Hematopoietic multipotent progenitor cell treated with erythropoietin and hydrocortisone succinate and interleukin-3 and kit ligand, for 4 days (in vitro differentiated cells): Measurements from ENCODE around the gene PHB1.

Experiments
- DNase-seq: peaks from one replicate; pipeline ENCODE4 v3.0.0-alpha.2; 2015

PHB1 gene

DNA sequence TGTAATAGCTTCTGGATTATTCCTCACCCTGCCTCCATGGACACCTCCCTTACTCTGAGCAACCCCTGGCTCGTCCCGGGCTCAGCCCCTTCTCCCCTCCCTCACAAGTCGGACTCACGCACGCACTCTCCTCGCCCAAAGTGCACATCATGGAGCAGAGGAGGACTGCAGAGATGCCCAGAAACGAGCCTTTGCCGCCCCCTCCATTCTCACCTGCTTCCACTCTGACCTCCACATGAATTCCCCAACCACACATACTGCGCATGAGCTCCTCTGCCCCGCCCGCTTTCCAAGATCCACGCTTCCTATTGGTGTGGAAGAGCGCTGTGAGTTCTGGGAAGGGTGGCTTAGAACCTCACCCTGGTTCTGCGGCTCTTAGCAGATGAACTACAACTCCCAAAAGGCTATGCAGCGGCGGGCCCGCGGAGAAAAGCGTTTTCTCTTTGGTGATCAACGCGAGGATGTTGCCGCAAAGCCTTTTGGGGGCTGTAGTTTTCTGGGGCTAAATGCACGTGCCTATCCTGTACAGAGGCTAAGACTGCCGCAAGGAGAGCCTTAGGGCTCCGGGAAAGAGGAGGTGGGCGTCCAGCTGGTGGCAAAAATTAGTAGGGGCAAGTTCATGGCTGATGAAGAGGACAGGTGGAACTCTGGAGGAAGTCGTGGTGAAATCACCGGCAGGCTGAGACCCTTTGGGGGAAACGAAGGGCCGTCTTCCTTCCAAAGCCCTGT is at the start of gene PHB1:
Gene PHB1 (minus strand): TSS at position 261 of the 729 bp plus-strand sequence. CDS start 1,618 bp downstream, outside the sequence.
- DNase-seq, result peak; percentile 99

DNA sequence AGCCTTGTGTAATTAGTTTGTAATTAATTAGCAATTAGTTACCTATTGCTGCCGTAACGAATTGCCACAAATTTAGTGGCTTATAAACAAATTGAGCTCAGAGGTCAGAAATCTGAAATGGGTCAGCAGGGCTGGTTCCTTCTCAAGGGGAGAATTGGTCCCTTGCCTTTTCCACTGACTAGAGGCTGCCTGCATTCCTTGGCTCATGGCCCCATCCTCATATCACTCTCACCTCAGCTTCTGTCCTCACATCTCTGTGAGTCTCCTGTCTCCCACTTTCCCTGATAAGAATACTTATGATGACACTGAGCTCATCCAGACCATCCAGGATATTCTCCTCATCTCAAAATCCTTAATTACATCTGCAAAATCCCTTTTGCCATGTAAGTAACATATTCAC is 49.4 kb upstream of the PHB1 start:
- no peak for DNase-seq

DNA sequence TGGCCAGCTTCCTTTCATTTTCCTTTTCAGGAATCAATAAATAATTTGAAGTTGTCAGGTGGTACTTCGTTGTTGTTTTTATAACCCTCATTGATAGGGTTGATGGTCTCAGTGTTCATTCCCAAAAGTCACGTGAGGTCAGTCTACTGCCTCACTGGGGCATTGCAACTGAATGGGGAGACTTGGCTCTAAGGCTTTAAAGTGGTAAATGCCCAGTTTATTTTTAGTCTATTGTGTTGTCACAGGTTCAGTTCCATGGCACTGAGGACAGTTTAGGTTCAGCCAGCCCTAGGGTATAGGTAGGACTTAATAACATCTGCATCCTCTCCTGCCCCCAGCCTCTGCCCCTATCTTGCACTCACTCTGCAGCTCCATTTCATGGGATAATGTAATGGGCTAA is 46.9 kb upstream of the PHB1 start:
- DNase-seq, result no peak

DNA sequence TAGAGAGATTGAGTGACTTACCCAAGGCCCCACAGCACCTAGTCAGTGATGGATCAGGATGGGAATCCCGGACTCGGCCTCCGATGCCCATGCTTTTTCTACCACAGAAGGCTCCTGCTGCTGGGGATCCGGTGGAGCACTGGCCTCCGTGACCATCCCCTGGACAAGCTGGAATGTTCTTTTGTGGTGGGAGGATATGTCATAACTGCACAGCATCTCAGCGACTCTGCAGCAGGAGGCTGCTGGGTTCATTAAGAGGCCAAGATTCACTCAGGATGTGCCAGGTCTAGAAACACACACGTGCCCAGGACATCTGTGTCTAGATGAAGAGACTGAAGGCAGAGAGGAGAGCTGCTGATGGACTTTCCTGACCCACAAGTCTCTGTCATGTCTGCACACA is 45.7 kb upstream of the PHB1 start:
- no peak for DNase-seq

DNA sequence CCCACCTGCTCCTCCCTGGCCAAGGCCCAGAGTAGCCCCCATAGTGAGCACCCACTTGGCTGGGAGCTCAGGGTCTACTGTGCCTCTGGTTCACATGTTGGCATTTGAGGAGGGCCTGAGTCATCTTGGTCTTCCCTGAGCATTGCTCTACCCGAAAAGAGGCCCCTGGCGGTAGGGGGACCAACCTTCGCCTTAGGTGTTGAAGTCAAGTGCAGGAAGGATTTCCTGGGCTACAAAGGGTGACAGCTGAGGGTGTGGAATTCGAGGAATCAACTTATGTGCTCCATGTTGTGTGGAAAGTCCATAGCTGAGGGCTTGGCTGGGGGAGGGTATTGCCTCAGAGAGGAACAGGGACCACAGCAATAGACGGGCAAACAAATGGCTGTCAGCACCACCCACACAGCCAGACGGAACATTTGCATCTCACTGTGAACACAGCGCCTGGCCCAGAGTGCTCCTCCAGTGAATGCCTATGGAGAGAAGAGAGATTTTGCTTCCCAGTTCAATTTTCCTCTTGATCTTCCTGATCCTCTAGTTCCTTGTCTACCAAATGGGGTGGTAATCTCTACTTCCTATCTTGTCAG is 44.8 kb upstream of the PHB1 start:
- no peak for DNase-seq

DNA sequence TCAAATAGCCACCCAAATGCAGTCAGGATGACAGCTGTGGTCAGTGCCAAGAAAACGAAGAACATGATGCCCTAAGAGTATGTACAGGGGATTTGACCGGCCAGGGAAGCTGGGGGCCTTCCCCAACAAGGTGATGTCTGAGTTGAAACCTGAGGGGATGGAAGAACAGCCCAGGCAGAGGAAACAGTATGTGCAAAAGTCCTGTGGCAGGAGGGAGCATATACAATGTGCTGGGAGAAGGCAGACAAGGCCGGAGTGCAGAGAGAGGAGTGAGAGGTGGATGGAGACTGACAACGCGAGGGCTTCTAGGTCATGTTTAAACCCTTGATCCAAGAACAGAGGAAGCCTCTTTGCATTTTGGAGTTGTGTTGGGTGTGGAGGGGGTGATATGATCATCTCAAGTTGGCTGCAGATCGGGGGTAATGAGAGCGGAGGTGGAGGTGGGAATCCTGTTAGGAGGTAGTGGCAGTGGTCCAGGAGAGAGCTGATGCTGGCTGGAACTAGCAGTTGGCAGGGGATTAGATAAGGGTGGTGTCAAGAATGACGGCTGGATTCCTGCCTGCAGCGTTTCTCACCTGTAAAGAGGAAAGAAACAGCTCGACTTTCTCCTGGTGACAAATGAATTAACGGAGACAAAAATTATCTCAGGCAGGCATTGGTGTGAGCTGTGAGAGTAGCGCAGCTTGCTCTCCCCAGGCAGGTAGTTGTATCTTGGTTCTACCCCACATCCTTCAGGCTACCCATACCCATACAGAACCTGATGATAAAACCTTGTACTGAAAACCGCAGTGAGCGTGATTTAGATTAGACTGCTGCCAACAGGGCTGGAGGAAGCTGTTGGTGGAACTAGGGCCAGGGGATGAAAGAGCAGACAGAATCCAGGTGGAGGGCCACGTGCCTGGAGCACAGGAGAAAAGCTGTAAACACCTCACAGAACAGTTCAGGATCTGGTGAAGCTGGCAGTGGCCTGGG is 43.2 kb upstream of the PHB1 start:
- peak; percentile 12 for DNase-seq

DNA sequence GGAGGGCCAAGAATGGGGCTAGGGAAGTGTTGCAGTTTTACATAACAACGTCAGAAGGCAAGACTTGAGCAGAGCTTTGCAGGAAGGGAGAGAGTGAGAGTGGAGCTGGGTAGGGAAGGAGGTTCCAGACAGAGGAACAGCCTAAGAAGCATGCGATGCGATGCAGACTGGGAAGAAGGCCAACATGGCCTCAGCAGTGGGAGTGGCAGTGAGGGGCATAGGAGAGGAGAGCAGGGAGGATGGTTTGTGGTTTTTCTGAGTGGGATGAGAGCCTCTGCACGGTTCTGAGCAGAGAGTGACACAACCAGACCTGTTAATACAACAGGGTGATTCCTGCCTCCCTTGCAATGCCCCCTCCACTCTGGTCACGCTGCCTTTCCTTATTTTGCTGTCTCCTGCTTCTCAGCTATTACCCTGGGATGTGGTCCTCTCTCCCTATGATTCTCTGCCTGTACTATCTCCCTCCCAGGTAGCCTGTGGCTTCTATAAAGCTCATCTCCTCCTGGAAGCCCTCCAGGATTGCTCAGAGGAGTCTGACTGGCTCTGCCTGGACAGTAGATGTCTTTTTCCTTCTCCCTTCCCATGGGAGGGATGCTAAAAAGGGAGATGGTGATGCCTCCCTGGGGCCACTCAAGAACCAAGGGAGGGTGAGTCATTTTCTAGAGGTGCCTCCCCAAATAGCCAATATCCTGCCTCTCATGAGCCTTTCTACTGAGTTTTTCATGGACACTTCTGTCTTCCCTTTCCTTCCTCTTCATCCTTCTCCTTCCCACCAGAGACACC is 41.7 kb upstream of the PHB1 start:
- DNase-seq, result peak; percentile 45

DNA sequence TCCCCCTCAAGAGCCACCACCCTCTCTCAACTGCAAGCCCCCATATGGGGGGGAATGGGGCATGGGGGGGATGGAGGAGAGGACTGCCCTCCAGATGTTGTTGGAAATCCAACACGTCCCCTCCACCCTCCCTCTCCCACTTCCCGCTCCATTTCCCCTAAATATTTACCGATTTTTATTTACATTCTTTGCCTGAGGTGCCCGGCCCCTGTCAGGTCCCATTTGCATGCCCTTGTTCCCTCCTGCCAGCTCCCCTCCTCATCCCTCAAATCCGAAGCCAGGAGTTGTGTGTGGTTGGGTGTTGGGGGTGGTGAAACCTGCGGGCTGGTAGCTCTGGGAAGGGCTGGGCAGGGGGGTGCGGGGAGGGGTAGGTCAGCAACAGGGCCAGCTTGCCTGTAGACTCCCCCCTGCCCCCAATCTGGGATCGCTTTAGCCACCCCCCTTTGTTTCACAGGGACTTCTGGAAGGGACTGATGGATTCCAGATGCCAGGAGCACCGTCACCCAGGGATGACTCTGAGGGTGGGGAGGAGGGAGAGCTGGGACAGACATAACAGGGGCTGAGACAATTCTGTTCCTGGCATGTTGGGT is 40.7 kb upstream of the PHB1 start:
- no peak for DNase-seq

DNA sequence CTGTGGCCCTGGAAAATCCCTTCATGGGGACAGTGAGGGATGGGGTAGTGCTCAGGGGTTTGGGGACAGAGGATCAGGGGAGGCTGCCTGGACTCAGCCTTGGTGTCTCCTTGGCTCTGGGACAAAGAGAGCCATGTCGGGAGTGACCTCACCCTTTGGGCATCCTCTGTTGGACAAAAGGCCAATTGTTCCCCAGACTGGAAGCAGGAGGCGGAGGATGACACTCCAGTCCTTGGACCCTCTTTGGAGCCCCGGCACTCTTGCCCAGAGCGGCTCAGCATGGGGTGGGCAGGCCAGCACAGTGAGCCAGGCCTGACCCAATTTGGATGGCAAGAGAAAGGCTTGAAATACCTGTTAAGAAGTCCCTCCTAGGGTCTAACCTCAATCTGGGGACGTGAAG is 39.4 kb upstream of the PHB1 start:
- no peak for DNase-seq

DNA sequence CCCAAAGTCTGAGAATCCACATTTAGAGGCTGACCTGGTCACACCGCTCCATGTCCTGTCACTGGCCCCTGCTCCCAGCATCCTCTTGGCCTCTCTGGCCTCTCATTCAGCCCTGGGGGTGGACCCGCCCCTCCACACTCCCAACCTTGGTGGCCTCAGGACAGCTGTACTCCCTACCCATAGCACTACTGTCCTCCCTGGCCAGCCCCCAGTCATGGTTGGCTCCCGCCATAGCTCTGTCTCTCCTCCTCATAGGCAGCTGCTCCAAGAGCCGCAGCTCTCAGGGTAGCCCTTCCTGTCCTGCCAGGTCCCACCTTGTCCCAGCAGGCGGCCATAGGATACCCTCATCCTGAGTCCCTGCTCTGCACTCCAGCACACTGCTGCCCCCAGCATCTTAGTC is 38.0 kb upstream of the PHB1 start:
- DNase-seq, result no peak

DNA sequence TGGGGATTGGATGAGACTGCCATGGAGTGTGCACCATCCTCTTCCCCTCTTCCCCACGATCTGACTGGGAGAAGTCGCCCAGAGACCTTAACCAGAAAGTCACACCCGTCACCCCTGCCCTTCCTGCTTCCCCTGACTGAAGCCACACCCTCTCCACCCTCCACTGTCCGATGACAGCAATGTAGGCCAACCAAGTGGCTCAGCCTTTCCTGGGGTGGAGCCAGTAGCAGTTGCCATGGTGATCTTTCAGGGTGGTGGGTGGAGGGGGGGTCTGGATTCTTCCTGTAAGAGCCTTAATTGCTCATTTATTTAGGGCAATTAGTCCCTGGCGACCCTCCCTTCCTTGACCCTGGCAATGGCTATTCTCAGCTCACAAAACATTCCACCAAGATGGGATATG is 37.5 kb upstream of the PHB1 start:
- peak; percentile 31 for DNase-seq

DNA sequence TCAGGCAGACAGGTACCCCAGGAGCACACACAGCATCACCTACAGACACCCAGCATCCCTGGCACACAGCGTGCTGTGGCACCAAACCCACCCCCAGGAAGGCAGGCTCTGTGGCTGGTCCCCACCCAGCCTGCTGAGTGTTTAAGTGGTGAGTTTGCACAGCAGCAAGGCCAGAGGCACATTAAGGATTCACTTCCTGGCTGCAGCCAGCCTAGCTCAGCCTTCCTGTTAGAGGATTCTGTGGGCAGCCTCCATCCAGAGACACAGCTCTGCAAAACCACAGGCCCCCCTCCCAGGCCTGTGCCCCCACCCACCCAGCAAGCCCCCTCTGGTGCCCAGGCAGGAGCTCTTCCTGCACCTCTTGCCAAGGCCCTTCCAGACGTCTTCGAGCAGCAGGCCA is 36.1 kb upstream of the PHB1 start:
- peak; percentile 44 for DNase-seq

DNA sequence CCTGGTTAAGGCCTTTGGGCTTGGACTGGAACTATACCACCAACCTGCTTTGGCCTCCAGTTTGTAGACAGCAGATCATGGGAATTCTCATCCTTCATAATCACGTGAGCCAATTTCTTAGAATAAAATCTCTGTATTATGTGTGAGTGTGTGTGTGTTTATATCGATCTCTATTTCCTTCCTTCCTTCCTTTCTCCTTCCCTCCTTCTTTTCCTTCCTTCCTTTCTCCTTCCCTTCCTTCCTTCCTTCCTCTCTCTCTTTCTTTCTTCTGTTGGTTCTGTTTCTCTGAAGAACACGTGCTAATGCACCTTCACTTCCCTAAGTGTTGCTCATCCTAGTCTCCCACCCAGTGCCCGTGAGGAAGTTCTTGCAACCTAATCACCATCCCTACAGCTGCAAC is 35.5 kb upstream of the PHB1 start:
- no peak for DNase-seq

DNA sequence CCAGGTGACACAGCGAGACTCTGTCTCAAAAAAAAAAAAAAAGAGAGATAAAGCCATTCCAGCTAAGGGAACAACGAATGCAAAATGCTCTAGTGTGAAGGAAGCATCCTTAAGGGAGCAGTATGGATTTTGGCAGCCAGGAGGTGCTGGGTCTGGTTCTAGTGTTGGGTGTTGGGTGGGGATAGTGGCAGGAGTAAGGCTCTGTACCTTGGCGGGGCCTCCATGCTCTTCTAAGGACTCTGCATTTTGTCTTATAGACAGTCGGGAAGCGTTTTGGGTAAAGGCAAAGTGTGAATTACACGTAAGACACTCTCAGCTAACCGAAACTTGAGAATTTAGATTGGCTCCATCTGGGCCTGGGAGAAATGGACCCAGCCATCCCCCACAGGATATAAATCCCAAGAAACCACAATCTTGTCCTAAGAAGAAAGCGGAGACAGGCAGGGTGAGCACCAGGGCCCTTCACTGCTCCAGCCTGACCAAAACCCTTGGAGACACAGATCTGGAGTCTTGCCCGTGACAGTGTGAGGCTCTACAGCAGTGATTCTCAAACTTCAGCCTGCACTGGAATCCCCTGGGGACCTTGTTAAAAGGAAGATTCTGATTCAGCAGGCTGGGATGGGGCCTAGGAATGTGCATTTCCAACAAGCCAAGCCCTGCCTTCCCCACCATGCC is 33.1 kb upstream of the PHB1 start:
- no peak for DNase-seq

DNA sequence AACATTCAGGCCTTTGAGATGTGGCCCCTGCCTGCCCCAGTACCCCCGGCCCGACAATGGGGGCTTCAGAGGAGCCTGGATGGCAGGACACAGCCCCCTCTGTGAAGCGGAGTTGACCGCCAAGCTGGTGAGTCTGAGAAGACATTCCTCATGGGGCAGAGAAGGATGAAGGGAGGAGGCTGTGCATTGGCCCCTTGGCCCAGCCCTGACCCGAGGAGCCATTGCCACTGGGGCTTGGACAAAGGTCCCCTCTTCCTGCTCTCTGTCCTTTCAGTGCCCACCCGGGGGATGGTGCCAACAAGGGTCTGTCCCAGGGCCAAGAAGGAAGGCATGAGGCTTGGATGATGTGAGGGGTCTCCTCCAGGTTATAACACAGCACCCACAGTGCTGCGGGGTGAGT is 30.9 kb upstream of the PHB1 start:
- no peak for DNase-seq

DNA sequence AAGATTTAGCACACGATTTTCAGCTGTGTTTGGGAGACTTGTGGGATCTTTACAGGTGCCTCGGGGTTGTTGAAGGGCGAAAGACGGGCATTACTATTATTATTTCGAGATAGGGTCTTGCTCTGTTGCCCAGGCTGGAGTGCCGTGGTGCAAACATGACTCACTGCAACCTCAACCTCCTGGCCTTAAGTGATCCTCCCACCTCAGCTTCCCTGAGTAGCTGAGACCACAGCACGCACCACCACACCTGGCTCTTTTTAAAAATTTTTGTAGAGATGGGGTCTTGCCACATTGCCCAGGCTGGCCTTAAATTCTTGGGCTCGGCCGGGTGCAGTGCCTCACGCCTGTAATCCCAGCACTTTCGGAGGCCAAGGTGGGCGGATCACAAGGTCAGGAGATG is 29.7 kb upstream of the PHB1 start:
- no peak for DNase-seq

DNA sequence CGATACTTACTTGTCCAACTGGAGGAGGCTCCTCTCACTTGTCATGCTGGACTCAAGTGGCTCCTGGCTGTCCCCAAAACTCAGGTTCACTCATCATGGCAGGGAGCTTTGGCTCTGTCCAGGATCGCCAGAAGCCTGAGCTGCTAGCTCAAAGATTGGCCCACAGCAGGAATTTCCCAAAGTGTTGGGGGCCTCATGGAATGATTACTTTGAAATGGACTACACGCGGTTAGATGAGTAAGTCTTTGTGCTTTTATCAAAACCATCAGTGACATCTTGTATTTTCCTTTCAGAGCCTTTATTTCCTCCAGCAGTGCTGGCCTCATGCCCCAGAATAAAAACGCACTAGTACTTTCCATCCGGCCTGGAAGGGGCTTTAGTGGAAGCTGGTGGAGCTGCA is 29.2 kb upstream of the PHB1 start:
- DNase-seq, result no peak

DNA sequence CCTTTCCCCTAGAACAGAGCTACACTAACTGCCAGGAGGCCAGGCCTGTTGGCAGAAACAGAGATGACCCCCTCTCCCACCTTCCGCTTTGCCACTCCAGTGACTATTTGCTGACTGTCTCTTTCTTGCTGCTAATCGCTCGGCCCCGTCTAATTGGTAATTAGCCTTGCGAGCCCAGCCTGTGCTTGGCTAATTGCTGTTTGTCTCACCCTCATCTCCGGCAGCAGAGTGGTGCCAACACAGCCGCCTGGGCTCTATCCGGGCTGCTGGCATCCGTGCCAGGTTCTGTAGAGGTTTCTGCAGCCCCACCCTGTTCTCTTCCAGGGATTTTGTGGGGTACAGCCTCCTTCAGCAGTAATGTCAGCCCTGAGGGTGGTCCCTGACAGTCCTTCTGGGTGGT is 27.4 kb upstream of the PHB1 start:
- no peak for DNase-seq

DNA sequence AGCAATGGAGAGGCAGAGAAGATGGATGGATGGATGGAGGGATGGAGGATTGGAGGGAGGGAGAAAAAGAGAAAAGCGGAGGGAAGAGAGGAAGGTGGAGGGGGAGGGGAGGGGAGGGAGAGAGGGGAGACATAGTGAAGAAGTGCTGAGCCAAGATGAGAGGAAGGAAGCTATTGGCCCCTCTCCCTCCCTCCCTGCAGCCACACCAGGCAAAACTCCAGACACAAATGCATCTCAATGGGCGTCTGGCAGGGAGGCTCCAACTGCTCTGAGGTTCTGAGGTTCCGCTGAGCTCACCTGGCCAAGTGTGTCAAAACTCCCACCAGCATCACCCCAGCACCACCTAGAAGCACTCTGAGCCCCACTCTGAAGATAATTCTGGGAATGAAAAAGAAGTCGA is 26.9 kb upstream of the PHB1 start:
- no peak for DNase-seq

DNA sequence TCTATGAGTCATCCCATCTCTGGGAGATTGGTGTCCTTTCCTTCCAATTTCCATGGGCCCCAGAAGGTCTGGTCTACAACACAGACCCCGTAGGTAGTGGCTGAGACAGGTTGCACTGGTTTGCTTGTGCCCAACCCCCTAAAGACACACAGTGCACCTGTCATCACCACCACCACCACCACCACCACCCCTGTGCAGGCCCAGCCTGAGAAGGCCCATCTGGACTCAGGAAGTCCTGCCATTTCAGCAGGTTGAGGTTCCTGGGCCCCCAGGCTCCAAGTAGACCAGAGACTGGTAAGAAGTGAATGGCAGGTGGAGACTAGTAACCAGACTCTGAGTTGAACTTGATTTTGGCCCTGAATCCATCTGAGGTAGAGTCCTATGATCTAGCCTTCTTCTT is 25.9 kb upstream of the PHB1 start:
- no peak for DNase-seq

DNA sequence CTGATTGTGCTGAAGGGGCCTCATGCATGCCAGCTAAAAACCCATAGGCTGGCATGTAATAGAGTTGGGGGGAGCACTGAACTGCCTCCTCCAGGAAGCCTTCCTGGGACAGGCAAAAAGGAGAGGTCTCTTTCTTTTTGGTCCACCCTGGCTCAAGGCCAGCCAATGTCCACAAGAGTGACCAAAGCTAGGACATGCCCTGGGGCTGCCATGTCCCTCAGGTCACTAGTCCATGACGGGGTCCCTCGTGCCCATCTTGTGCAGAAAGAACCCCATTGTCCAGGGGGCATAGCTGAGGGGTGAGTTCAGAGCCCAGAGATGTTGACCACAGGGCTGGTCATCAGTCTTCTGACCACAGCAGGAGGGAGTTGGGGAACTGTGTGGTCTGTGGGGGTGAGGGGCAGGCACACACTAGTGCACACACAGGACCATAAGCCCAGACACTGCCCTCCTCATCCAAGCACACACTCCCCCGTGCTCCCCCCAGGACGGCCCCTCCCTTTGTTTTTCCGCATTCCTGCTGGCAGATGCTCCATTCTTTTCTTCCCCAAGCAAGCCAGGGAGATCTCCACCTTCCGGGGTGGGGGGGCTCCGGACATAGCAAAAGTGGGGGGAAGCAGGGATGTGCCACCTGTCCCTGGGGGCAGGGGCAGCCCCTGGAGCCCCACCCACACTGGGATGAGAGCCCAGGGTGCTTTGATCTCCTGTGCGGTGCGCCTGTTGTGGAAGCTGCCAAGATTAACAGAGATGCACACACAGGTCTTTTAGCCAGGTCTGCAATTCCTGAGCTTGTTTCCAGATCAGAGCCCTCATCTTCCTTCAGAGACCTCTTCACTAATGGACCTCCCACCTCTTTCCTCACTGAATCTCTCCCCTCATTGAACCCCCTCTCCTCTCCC is 25.2 kb upstream of the PHB1 start:
- no peak for DNase-seq
